HUES64 (cell line): ENCODE measurements around the gene KCNA3.

Source experiments
- H3K27ac ChIP-seq: 2 replicates; pipeline ENCODE4 v1.7.0; 2013; ENCODE audit warnings: low read depth, low read length, inconsistent platforms
- H3K27me3 ChIP-seq: 2 replicates; pipeline ENCODE4 v1.6.1; 2013; ENCODE audit warnings: mild to moderate bottlenecking, low read length; ENCODE audit not compliant: insufficient read depth
- H3K36me3 ChIP-seq: 2 replicates; pipeline ENCODE4 v1.6.1; 2013; ENCODE audit warnings: mild to moderate bottlenecking, low read length; ENCODE audit not compliant: insufficient read depth
- H3K4me1 ChIP-seq: 2 replicates; pipeline ENCODE4 v1.6.1; 2013; ENCODE audit warnings: mild to moderate bottlenecking, low read length, moderate library complexity; ENCODE audit not compliant: insufficient read depth
- H3K4me3 ChIP-seq: 2 replicates; pipeline ENCODE4 v1.5.1; 2013; ENCODE audit warnings: mild to moderate bottlenecking, low read length, moderate library complexity
- H3K9ac ChIP-seq: 2 replicates; pipeline ENCODE4 v1.6.1; 2013; ENCODE audit warnings: mild to moderate bottlenecking, low read depth, low read length
- H3K9me3 ChIP-seq: 2 replicates; pipeline ENCODE4 v1.6.1; 2013; ENCODE audit warnings: low read depth, low read length; ENCODE audit not compliant: insufficient read depth
- WGBS: fragments of 150-250, 120-280 bp; methylation state at CpG from one replicate; pipeline ENCODE4 v1.1.7; 2013; ENCODE audit warnings: missing lambda C conversion rate; 5-methylcytosine and 5-hydroxymethylcytosine counted together

Gene KCNA3

DNA sequence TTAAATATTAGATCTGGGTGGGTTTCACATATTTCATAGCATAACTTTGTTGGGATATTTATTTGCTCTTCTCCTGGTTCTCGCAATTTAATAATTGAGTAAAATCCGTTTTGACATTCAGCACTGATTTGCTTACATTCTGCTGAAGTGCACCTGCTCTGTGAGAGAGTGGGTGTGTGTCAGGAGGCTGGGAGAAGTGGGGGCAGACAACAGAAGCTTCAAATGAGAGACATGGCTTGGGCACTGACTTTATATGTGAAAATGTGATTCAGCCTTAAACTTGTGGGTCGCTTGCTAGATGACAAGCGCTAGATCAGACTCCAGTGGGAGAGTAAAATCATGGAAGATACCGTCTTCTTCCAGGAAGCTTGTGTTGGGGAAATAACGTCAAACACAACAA, 36.2 kb downstream of the KCNA3 start:
- H3K4me1 ChIP-seq, result no peaks in the 10 kb centered on the region
- WGBS, result 93% methylated on average over 6 of the region's 6 CpGs
- H3K36me3 ChIP-seq, result no peaks in the 10 kb centered on the region
- H3K27ac ChIP-seq, result no peak overlapping the region
- no peaks in the 10 kb centered on the region for H3K9me3 ChIP-seq
- H3K9ac ChIP-seq, result no peak overlapping the region
- no peak overlapping the region for H3K4me3 ChIP-seq
- no peaks in the 10 kb centered on the region for H3K27me3 ChIP-seq

DNA sequence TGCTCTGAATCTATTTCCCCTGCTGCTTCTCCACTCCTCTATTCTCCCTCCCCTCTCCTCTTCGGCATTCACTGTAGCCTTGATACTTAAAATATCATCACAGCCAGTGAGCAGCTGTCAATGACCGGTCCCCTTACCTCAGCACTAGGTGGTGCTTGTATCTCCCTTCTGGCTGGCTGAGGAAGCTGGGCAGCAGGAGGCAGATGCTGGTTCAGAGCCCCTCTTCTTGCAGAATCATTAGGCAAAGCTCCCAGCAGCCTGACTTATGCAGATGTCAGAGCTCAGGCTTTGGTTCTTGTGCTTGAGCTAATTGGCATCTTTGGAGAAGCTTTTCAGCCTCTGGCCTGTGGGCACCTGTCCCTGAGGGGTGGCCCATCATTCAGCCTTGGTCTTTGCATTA, 36.7 kb downstream of the KCNA3 start:
- no peaks in the 10 kb centered on the region for H3K27me3 ChIP-seq
- no peak overlapping the region for H3K9ac ChIP-seq
- no peak overlapping the region for H3K27ac ChIP-seq
- H3K4me1 ChIP-seq, result no peaks in the 10 kb centered on the region
- no peak overlapping the region for H3K4me3 ChIP-seq
- 72% methylated on average over 2 of the region's 2 CpGs for WGBS
- no peaks in the 10 kb centered on the region for H3K9me3 ChIP-seq
- no peaks in the 10 kb centered on the region for H3K36me3 ChIP-seq

DNA sequence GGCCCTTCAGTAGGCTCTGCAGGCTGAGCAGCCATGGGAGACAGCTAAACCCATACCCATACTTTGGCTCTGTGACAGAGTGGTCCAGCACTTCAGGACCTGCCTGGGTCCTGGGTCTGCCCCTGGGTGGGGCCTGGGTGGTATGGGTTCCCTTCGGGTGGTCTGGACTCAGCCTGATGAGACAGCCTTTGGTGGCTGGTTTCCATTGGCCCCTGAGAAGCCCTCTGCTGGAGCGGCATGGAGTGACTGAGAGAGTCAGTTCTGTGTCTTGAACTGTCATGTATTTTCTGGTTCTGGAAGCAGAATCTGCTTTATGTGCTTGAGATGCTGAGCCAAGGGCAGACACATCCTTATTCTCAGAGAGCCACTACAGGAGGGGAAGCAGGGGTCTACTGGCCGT, 37.3 kb downstream of the KCNA3 start:
- H3K27me3 ChIP-seq, result no peaks in the 10 kb centered on the region
- H3K4me3 ChIP-seq, result no peak overlapping the region
- no peaks in the 10 kb centered on the region for H3K9me3 ChIP-seq
- no peaks in the 10 kb centered on the region for H3K36me3 ChIP-seq
- no peaks in the 10 kb centered on the region for H3K4me1 ChIP-seq
- 74% methylated on average over 3 of the region's 3 CpGs for WGBS
- H3K27ac ChIP-seq, result no peak overlapping the region
- no peak overlapping the region for H3K9ac ChIP-seq

DNA sequence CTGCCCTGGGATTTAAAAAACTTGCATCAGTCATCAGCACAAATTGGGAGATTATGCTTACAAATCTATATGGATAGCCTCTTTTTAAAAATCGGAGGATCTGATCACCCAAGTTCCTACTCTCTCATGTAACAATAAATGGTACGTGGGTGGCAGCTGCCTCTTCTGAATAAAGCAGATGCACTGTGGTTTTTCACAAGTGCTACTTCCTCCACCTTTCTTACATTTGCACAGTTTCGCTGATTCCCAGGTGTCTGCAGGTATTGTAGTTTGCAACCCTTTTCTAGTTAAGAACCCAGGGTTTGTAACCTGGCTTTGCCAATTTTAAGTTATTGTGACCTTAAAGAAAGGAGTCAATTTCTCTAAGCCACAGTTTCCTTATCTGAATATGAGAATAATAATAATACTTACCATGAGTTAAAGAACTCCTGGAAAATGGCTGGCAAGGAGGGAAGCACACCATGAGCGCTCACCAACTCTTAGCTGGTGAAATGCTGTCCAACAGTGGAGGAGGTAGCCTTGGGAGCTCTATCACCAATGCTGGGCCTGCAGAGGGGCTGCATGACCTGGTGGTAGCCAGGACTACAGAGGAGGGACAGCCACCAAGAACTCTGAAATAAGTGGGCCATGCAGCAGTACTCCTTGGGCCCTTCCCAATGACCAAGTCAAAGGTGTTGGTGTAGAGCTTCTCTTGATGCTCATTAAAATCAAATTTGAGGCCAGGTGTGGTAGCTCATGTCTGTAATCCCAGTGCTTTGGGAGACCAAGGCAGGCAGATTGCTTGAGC, 38.4 kb downstream of the KCNA3 start:
- H3K4me1 ChIP-seq, result no peaks in the 10 kb centered on the region
- no peak overlapping the region for H3K4me3 ChIP-seq
- H3K27ac ChIP-seq, result no peak overlapping the region
- no peaks in the 10 kb centered on the region for H3K36me3 ChIP-seq
- no peaks in the 10 kb centered on the region for H3K9me3 ChIP-seq
- 93% methylated on average over 4 of the region's 4 CpGs for WGBS
- H3K27me3 ChIP-seq, result no peaks in the 10 kb centered on the region
- no peak overlapping the region for H3K9ac ChIP-seq

DNA sequence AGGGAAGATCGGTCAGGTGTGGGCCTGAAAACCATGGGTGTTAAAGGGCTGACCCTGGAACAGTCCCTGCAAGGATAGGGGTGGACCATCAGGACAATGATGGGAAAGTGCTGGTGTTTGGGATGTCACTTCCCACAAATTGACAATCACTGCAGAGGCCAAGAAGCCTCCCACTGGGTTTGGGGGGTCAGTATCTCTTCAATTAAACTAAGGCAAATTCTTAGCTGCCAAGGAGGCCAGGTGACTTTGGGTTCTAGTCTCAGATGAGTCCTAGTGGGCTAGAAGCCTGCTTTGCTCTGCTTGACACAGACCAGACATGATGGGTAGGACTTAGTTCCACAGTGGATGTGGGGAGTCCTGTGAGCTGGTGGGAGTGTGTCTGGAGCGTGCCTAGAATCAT, 39.3 kb downstream of the KCNA3 start:
- no peak overlapping the region for H3K4me3 ChIP-seq
- 87% methylated on average over 2 of the region's 2 CpGs for WGBS
- H3K27ac ChIP-seq, result no peak overlapping the region
- no peaks in the 10 kb centered on the region for H3K4me1 ChIP-seq
- no peak overlapping the region for H3K9ac ChIP-seq
- no peaks in the 10 kb centered on the region for H3K36me3 ChIP-seq
- no peaks in the 10 kb centered on the region for H3K9me3 ChIP-seq
- H3K27me3 ChIP-seq, result no peaks in the 10 kb centered on the region

DNA sequence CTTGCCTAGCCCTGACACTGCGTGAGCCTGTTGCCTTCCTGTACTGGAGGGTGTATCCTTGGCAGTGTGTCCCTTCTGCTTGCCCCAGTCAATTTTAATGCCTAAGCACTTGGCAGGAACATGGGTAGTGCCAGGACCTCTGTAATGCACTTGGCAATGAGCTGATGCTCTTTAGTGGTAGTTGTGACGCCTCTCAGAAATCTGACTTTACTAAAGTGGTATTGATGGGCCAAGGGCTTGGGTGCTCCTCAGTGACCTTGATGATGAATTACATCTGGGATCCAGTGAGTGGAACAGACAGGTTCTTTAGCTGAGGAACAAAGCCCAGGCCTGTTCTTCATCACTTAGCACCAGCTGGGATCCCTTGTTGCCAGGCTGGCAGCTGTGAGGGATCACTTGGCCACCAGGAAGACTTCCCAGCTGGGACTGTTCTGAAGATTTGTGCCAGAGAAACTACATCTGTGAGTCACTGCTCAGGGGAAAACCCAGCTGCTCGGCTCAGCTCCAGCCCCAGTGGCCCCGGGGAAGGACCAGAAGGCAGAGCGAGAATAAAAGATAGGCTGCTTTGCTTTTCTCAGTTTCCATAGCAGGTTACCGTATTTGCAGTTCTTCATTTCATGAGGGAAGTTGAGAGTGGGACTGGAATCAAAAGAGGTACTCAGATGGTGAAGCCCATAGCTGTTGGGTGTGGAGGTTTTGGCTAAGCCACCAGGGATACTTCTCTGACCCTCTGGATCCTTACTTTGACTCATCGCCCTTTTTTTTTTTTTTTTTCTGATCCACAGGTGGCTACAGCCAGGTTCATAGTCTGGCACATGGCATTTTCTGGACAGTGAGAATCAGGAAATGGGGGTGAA, 40.1 kb downstream of the KCNA3 start:
- Histone ChIP-seq H3K9me3 (no peaks in the 10 kb centered on the region), H3K4me3 (no peak overlapping the region), H3K27ac (no peak overlapping the region), H3K9ac (no peak overlapping the region), H3K27me3 (no peaks in the 10 kb centered on the region), H3K36me3 (no peaks in the 10 kb centered on the region), H3K4me1 (no peaks in the 10 kb centered on the region)
- WGBS, result 85% methylated on average over 7 of the region's 7 CpGs

DNA sequence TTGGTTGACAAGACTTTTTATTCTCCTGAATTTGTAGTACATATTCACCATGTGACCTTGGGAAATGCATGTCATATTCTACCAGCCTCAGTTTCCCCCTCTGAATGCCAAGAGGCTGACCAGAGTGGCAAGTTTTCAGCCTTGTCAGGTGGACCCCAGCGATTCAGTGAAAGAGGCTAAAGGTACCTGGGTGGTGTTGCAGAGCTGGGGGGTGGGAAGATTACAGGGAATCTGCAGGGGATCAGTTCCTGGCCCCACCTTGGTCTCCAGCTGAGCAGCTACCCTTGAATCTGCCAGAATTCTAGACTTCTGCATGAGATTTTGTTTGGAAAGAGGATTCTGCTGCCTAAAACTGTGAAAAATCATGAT, 40.7 kb downstream of the KCNA3 start:
- Histone ChIP-seq H3K4me3 (no peak overlapping the region), H3K27me3 (no peaks in the 10 kb centered on the region), H3K9ac (no peak overlapping the region), H3K4me1 (no peaks in the 10 kb centered on the region), H3K9me3 (no peaks in the 10 kb centered on the region), H3K36me3 (no peaks in the 10 kb centered on the region), H3K27ac (no peak overlapping the region)
- 76% methylated on average over 1 of the region's 1 CpG for WGBS

DNA sequence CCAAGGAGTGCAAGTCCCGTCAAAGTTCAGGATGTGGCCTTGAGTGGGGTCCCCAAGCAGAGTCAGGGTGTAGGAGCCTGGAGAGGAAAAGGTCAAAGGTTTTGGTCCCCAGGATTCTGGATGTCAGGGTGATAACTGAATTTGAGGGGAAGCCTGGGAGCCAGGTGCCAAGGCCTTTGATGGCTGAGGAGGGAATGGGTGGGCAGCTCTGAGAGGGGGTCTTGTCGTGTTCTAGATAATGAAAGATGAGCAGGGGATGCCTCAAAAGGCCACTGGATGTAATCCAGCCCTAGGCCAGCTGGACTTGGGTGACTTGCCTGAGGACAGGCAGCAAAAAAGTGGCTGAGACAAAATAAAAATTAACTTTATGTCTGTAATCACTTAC, 41.1 kb downstream of the KCNA3 start:
- H3K9ac ChIP-seq, result no peak overlapping the region
- H3K4me1 ChIP-seq, result no peaks in the 10 kb centered on the region
- no peaks in the 10 kb centered on the region for H3K27me3 ChIP-seq
- H3K4me3 ChIP-seq, result no peak overlapping the region
- H3K36me3 ChIP-seq, result no peaks in the 10 kb centered on the region
- no peak overlapping the region for H3K27ac ChIP-seq
- WGBS, result 86% methylated on average over 2 of the region's 2 CpGs
- no peaks in the 10 kb centered on the region for H3K9me3 ChIP-seq

DNA sequence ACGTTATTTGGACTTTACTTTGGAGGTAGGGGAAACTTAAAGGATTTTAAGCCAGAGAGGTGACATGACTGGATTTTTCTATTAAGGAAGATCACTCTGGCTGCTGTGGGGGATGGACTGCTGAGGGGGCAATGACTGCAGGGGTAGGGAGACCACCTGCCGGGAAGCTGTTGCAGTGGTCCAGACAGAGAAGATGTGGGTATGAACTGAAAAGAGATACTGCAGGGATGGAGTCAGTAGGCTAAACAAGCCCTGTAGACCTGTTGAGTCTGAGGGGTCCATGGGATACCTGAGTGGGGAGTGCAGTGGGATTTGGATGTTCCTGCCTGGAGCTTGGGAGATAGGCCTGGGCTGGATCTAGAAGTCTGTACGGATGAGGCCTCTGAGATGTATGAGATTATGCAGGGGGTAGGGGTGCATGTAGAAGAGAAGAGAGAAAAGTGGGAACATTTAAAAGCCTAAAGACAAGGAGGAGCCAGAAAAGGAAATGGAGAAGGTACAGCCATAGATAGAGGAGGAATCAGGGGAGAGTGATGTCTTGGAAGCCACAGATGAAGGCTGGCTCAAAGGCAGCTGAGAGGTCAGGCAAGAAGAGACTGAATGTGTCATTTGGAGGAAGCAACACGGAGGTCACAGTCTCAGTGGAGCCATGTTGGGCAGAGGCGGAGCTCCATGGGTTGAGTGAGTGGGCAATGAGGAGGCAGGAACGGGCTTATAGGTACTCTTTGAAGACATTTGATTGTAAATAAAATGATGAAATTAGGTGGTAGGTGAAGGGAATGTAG, 42.7 kb downstream of the KCNA3 start:
- no peak overlapping the region for H3K9ac ChIP-seq
- no peak overlapping the region for H3K27ac ChIP-seq
- H3K4me3 ChIP-seq, result no peak overlapping the region
- no peaks in the 10 kb centered on the region for H3K9me3 ChIP-seq
- H3K36me3 ChIP-seq, result no peaks in the 10 kb centered on the region
- no peaks in the 10 kb centered on the region for H3K27me3 ChIP-seq
- H3K4me1 ChIP-seq, result no peaks in the 10 kb centered on the region
- 80% methylated on average over 6 of the region's 6 CpGs for WGBS

DNA sequence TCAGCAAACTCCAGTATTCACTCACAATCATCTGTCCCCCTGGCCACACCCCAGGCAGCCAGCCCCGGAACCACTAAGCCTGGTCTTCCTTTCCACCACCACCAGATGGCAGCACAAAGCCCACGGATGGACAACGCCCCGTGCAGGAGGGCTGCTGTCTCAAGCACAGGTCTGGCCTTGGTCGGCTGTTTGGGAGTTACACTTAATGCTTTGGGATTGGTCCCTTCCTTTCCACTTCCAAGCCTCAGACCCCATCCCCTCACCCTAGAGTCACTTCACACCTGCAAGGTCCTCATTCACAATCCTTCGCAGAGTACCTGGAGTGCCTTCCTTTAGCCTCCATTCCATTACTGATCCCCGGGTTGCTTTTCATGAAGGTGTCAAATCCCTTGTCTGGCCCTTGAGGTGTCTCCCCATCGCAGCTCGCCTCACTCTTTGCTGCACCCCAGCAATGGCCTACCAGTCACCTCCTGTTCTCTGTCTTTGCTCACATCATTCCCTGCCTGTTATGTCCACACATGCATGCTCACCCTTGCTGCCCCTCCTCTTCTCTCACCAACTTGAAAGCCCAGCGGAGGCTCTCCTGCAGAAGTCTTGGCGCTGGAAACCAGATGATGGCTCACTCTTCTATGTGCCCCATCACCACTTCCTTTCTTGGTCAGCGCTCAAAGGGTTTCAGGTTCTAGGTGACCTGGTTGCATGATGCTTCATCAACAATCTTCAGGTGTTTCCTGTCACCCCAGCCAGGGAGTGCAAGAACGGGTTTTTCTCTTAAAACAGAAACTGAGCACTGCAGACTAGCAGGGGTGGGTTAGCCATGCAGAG, 43.7 kb downstream of the KCNA3 start:
- WGBS, result 50% methylated on average over 13 of the region's 13 CpGs
- no peaks in the 10 kb centered on the region for H3K27me3 ChIP-seq
- no peak overlapping the region for H3K4me3 ChIP-seq
- H3K9ac ChIP-seq, result no peak overlapping the region
- no peaks in the 10 kb centered on the region for H3K4me1 ChIP-seq
- no peaks in the 10 kb centered on the region for H3K9me3 ChIP-seq
- H3K36me3 ChIP-seq, result no peaks in the 10 kb centered on the region
- no peak overlapping the region for H3K27ac ChIP-seq
